Mucosa of descending colon (tissue), 3 donors: ENCODE results near the gene SH3RF2. TPM values are rescaled to one million over a fixed set of nuclear protein-coding genes. Genes with fewer than 3 reads are reported as not detected.
"Not testable (repeated sequence)": the region's sequence is repeated elsewhere in the genome, so short reads cannot be mapped to it uniquely, and the experiment has no call there.

Source experiments
- ATAC-seq: fragments of 200-7000 bp; cut with Tn5 transposase; one replicate; pipeline ENCODE4 v1.9.1; 2020; ENCODE audit warnings: mild to moderate bottlenecking, moderate library complexity
- DNase-seq, 3 donors: peaks; one replicate each; pipeline ENCODE4 v3.0.0-alpha.2; 2020
- H3K36me3 ChIP-seq: fragments of 200-600 bp; one replicate; pipeline ENCODE4 v1.8.0; 2021; ENCODE audit warnings: low read depth, mild to moderate bottlenecking
- H3K4me1 ChIP-seq: fragments of 200-600 bp; one replicate; pipeline ENCODE4 v1.8.0; 2021; ENCODE audit warnings: low read depth, mild to moderate bottlenecking
- H3K4me3 ChIP-seq: fragments of 200-600 bp; one replicate; pipeline ENCODE4 v1.8.0; 2021; ENCODE audit warnings: mild to moderate bottlenecking
- H3K9me3 ChIP-seq: fragments of 200-600 bp; one replicate; pipeline ENCODE4 v1.8.0; 2021; ENCODE audit warnings: mild to moderate bottlenecking
- CTCF ChIP-seq: fragments of 200-600 bp; IDR thresholded peaks from one replicate; pipeline ENCODE4 v1.8.0; 2022; ENCODE audit warnings: antibody characterized with exemption, mild to moderate bottlenecking
- intact Hi-C, 2 donors: fragments of 100-400 bp; cut with DNase I in 1 of 2; cut with micrococcal nuclease in 1 of 2; formaldehyde crosslinking; loops; one replicate each; pipeline versions ENCODE4 v1.11.0 to v1.11.1; 2022; cut with DNase I, micrococcal nuclease
- long read RNA-seq, 2 donors: library from polyadenylated mRNA; unstranded; transcript quantifications; one replicate each; pipeline ENCODE4 v2.0.0, GENCODE V29; 2019 to 2021
- total RNA-seq, 3 donors: library from RNA; stranded (reverse); fragmentation: NEBNext Ultra II Directional in 2 of 3; extraction: Animal tissue kit (Norgen Biotek cat#: 25700) in 2 of 3; gene quantifications; one replicate each; pipeline versions ENCODE4 v1.2.1 to v1.2.4, GENCODE V29; 2021 to 2023
- donor health status: DM: no; HTN: no; CAD: no; lungs with moderate emphysema.
- donor health status: DM: no; HTN: no; CAD: no.
- donor health status: DM: no; HTN: yes; CAD: no.

The SH3RF2 gene
- 10 to 100 TPM; 36.8 to 99.7 (median 61.5) TPM for total RNA-seq
- long read RNA-seq, donor 1, partial matches to known transcripts = 13 of 16 reads
- long read RNA-seq, donor 1, other reads (novel, unspliced or antisense) = 3 of 16 reads
- long read RNA-seq, donor 2, partial matches to known transcripts = 4 of 7 reads
- long read RNA-seq, donor 2, other reads (novel, unspliced or antisense) = 3 of 7 reads

GRCh38 chr5:145936401-145937131 is at the start of gene SH3RF2:
SH3RF2 (plus strand) TSS chr5:145936578; CDS start chr5:145937929, 1,351 bp downstream.
- no peak for TF ChIP-seq CTCF
- Histone ChIP-seq H3K36me3 (no peaks in the 10 kb centered on the region), H3K4me1 (peaks cover 9% of the 10 kb centered on the region), H3K9me3 (no peaks in the 10 kb centered on the region), H3K4me3 (peak within 1 kb of the TSS; percentile 36)
- DNase-seq (peak; percentile 88 to 97 (median 91)), ATAC-seq (peak; percentile 84)
- intact Hi-C loops = no loop called here

GRCh38 chr5:145887217-145887616 is 49.2 kb upstream of the SH3RF2 start:
- no peaks in the 10 kb centered on the region for H3K4me1 ChIP-seq
- ATAC-seq = peak; percentile 76
- H3K9me3 ChIP-seq = no peaks in the 10 kb centered on the region
- DNase-seq = no peak
- no peaks in the 10 kb centered on the region for H3K36me3 ChIP-seq
- H3K4me3 ChIP-seq = no peak overlapping the region
- no peak for TF ChIP-seq CTCF
- intact Hi-C loops = loop anchor here in 1 of 2 donors (5.0 kb wide), 1 partner anchor 60 kb away; no protein-coding TSS in a partner anchor

- H3K36me3 ChIP-seq = no peaks in the 10 kb centered on the region
- peak; percentile 98 for ATAC-seq
- H3K4me1 ChIP-seq = no peaks in the 10 kb centered on the region
- peak in 2 of 3 donors; percentile 76 to 89 for DNase-seq
- no peaks in the 10 kb centered on the region for H3K9me3 ChIP-seq
- no peak overlapping the region for H3K4me3 ChIP-seq
- intact Hi-C loops = loop anchor here in 1 of 2 donors (5.0 kb wide), 1 partner anchor 61 kb away; no protein-coding TSS in a partner anchor
- TF ChIP-seq CTCF = peak; percentile 68
These were observed 48.3 kb upstream of the SH3RF2 start for GRCh38 chr5:145887976-145888574.

- H3K4me1 ChIP-seq = no peaks in the 10 kb centered on the region
- H3K36me3 ChIP-seq = no peaks in the 10 kb centered on the region
- no peak for ATAC-seq
- intact Hi-C loops = loop anchor here in 1 of 2 donors (5.0 kb wide), 1 partner anchor 62 kb away; no protein-coding TSS in a partner anchor
- no peak for DNase-seq
- no peak for TF ChIP-seq CTCF
- H3K9me3 ChIP-seq = no peaks in the 10 kb centered on the region
- H3K4me3 ChIP-seq = no peak overlapping the region
These were observed 46.8 kb upstream of the SH3RF2 start for GRCh38 chr5:145889611-145890010.

- intact Hi-C loops, H3K4me3 ChIP-seq, H3K4me1 ChIP-seq, H3K36me3 ChIP-seq, DNase-seq, H3K9me3 ChIP-seq, ATAC-seq: not testable (repeated sequence)
These were observed 45.0 kb upstream of the SH3RF2 start for GRCh38 chr5:145891378-145891777.

GRCh38 chr5:145898171-145898570 is 38.2 kb upstream of the SH3RF2 start:
- H3K36me3 ChIP-seq = no peaks in the 10 kb centered on the region
- intact Hi-C loops = no loop called here
- ATAC-seq = no peak
- H3K9me3 ChIP-seq = no peaks in the 10 kb centered on the region
- H3K4me1 ChIP-seq = no peaks in the 10 kb centered on the region
- TF ChIP-seq CTCF = no peak
- DNase-seq = no peak
- no peak overlapping the region for H3K4me3 ChIP-seq
